HepG2 (cell line): ENCODE results near the gene PTCD1. TPM values are rescaled to one million over a fixed set of nuclear protein-coding genes. Genes with fewer than 3 reads are reported as not detected.

Experiments used
- AFF4 ChIP-seq: sonication (generic); formaldehyde crosslinking; IDR thresholded peaks from 2 replicates; pipeline ENCODE4 v1.4.0; 2020; ENCODE audit warnings: missing genetic modification reagents
- ESRRA ChIP-seq: sonication (generic); formaldehyde crosslinking; IDR thresholded peaks from 2 replicates; pipeline ENCODE4 v1.5.1; 2020; ENCODE audit warnings: mild to moderate bottlenecking, low read depth, missing genetic modification reagents
- IRF2 ChIP-seq: IDR thresholded peaks from 2 replicates; pipeline ENCODE4 v1.6.1; 2018; ENCODE audit warnings: missing genetic modification reagents, missing compliant biosample characterization
- JARID2 ChIP-seq: sonication (generic); formaldehyde crosslinking; IDR thresholded peaks from 2 replicates; pipeline ENCODE4 v1.8.1; 2023; ENCODE audit warnings: missing genetic modification reagents, inconsistent platforms; ENCODE audit not compliant: insufficient replicate concordance
- MAX ChIP-seq: IDR thresholded peaks from 2 replicates; pipeline ENCODE4 v1.6.1; 2012; ENCODE audit warnings: inconsistent platforms
- NFE2L1 ChIP-seq: sonication (generic); formaldehyde crosslinking; IDR thresholded peaks from 2 replicates; pipeline ENCODE4 v1.4.0; 2020; ENCODE audit warnings: missing genetic modification reagents, mild to moderate bottlenecking, borderline replicate concordance
- NFYC ChIP-seq: IDR thresholded peaks from 2 replicates; pipeline ENCODE4 v1.6.1; 2016; ENCODE audit warnings: missing genetic modification reagents, missing compliant biosample characterization
- PHB2 ChIP-seq: fragments of 450-650 bp; IDR thresholded peaks from 2 replicates; pipeline ENCODE4 v1.6.1; 2018; ENCODE audit not compliant: partially characterized antibody
- PHF20 ChIP-seq: sonication (generic); formaldehyde crosslinking; IDR thresholded peaks from 2 replicates; pipeline ENCODE4 v1.5.0; 2020; ENCODE audit warnings: mild to moderate bottlenecking, missing genetic modification reagents
- RBM39 ChIP-seq: fragments of 200-400 bp; formaldehyde crosslinking; IDR thresholded peaks from one replicate; pipeline ENCODE4 v1.6.1; 2018; ENCODE audit warnings: antibody characterized with exemption, mild to moderate bottlenecking, low read depth, low read length; ENCODE audit not compliant: poor library complexity, severe bottlenecking
- RELA ChIP-seq: sonication (generic); formaldehyde crosslinking; IDR thresholded peaks from 2 replicates; pipeline ENCODE4 v1.4.0; 2020; ENCODE audit warnings: missing genetic modification reagents
- RERE ChIP-seq: IDR thresholded peaks from 2 replicates; pipeline ENCODE4 v1.6.1; 2016; ENCODE audit warnings: low read depth, missing genetic modification reagents, missing compliant biosample characterization
- SUZ12 ChIP-seq: fragments of 150-350 bp; IDR thresholded peaks from 2 replicates; pipeline ENCODE4 v1.6.1; 2014; ENCODE audit warnings: low read depth, low read length
- WIZ ChIP-seq: sonication (generic); formaldehyde crosslinking; IDR thresholded peaks from 2 replicates; pipeline ENCODE4 v1.5.1; 2020; ENCODE audit warnings: mild to moderate bottlenecking, missing genetic modification reagents
- ZFP36L2 ChIP-seq: sonication (generic); formaldehyde crosslinking; IDR thresholded peaks from 2 replicates; pipeline ENCODE4 v1.4.0; 2020; ENCODE audit warnings: missing genetic modification reagents
- ZNF44 ChIP-seq: sonication (generic); formaldehyde crosslinking; IDR thresholded peaks from 2 replicates; pipeline ENCODE4 v1.5.1; 2020; ENCODE audit warnings: mild to moderate bottlenecking, missing genetic modification reagents
- ZNF547 ChIP-seq: sonication (generic); formaldehyde crosslinking; IDR thresholded peaks from 2 replicates; pipeline ENCODE4 v1.5.1; 2020; ENCODE audit warnings: mild to moderate bottlenecking, missing genetic modification reagents
- ZNF552 ChIP-seq: sonication (generic); formaldehyde crosslinking; IDR thresholded peaks from 2 replicates; pipeline ENCODE4 v1.9.0; 2022; ENCODE audit warnings: missing genetic modification reagents, mild to moderate bottlenecking, borderline replicate concordance
- ZNF557 ChIP-seq: sonication (generic); formaldehyde crosslinking; IDR thresholded peaks from 2 replicates; pipeline ENCODE4 v1.4.0; 2020; ENCODE audit warnings: missing genetic modification reagents
- polyA plus RNA-seq, 8 experiments: library from polyadenylated mRNA; depleted of rRNA in 3 of 8; stranded (reverse) in 7 of 8; unstranded in 1 of 8; fragments of >200 nt; fragmentation: Illumina TruSeq in 4 of 8; extraction: Trizol in 4 of 8; gene quantifications; 2 replicates each; pipeline versions ENCODE4 v1.2.1 to v1.2.3, GENCODE V29; 2011 to 2016; ENCODE audit warnings: low read depth in 4 of 8, missing spikeins in 1 of 8, mixed read lengths in 1 of 8; ENCODE audit not compliant: insufficient read depth in 1 of 8
- total RNA-seq, 5 experiments: library from RNA; depleted of rRNA; stranded (reverse); fragments of >200 nt; fragmentation: Illumina TruSeq; extraction: Trizol; gene quantifications; 2 replicates each; pipeline ENCODE4 v1.2.3, GENCODE V29; 2016; ENCODE audit warnings: low read depth in 1 of 5

The PTCD1 gene
- total and polyA plus RNA-seq, 2 of the 13 experiments (the other 11 are each of a cell fraction or from before 2014, with no cell fraction given): 3.0 to 8.4 TPM

- TF ChIP-seq AFF4 (CRISPR knock-in tag) (no peak), ZNF547 (CRISPR knock-in tag) (peak; percentile 59; the same call in 1 of the 2 replicates), RBM39 (no peak), RERE (CRISPR knock-in tag) (no peak), SUZ12 (no peak), ZFP36L2 (no peak), PHB2 (no peak), WIZ (no peak), ZNF552 (no peak), NFYC (CRISPR knock-in tag) (no peak), ZNF44 (CRISPR knock-in tag) (no peak), IRF2 (CRISPR knock-in tag) (no peak), JARID2 (no peak), MAX (peak; percentile 42), NFE2L1 (CRISPR knock-in tag) (no peak), PHF20 (CRISPR knock-in tag) (no peak; the same call in 1 of the 2 replicates), ZNF557 (CRISPR knock-in tag) (no peak), ESRRA (CRISPR knock-in tag) (peak; percentile 50; the same call in 1 of the 2 replicates), RELA (CRISPR knock-in tag) (no peak)
Measured at GRCh38 chr7:99380823-99381663, 57.6 kb downstream of the PTCD1 start (continued).
